GM18499 (cell line): ENCODE data around the gene PRAMEF4.
"Not testable (repeated sequence)": the region's sequence is repeated elsewhere in the genome, so short reads cannot be mapped to it uniquely, and the experiment has no call there.

ENCODE experiments used
- ATAC-seq: cut with Tn5 transposase; IDR thresholded peaks from one replicate; pipeline ENCODE4 v1.9.1; 2021; ENCODE audit warnings: moderate number of reproducible peaks; ENCODE audit not compliant: insufficient read depth, unreplicated experiment

PRAMEF4 gene

GRCh38 chr1:12886101-12886500 lies at the start of gene PRAMEF4:
Gene PRAMEF4, minus strand, starts transcription at chr1:12886201. Its CDS starts 2,807 bp downstream, at chr1:12883394.
- not testable (repeated sequence) for ATAC-seq

GRCh38 chr1:12924368-12924767 lies 38.4 kb upstream of the PRAMEF4 start:
- not testable (repeated sequence) for ATAC-seq

- ATAC-seq = not testable (repeated sequence)
These were observed 35.7 kb upstream of the PRAMEF4 start for GRCh38 chr1:12921749-12922148.

- ATAC-seq = not testable (repeated sequence)
These were observed 30.3 kb upstream of the PRAMEF4 start, which contains the start of gene PRAMEF7 for GRCh38 chr1:12916310-12916709. Gene PRAMEF7, plus strand, starts transcription at chr1:12916610. Its CDS starts 1,083 bp downstream, at chr1:12917693.

- ATAC-seq = not testable (repeated sequence)
These were observed 18.0 kb upstream of the PRAMEF4 start for GRCh38 chr1:12903793-12904572.

- ATAC-seq = not testable (repeated sequence)
These were observed 13.2 kb upstream of the PRAMEF4 start for GRCh38 chr1:12899186-12899585.

GRCh38 chr1:12898170-12898569 lies 12.2 kb upstream of the PRAMEF4 start, which contains the start of gene PRAMEF10:
Gene PRAMEF10, minus strand, starts transcription at chr1:12898270. Its CDS starts 2,423 bp downstream, at chr1:12895847.
- not testable (repeated sequence) for ATAC-seq

GRCh38 chr1:12878453-12878852 lies 7.5 kb downstream of the PRAMEF4 start:
- not testable (repeated sequence) for ATAC-seq

GRCh38 chr1:12863131-12863880 lies 22.7 kb downstream of the PRAMEF4 start:
- not testable (repeated sequence) for ATAC-seq

DNA sequence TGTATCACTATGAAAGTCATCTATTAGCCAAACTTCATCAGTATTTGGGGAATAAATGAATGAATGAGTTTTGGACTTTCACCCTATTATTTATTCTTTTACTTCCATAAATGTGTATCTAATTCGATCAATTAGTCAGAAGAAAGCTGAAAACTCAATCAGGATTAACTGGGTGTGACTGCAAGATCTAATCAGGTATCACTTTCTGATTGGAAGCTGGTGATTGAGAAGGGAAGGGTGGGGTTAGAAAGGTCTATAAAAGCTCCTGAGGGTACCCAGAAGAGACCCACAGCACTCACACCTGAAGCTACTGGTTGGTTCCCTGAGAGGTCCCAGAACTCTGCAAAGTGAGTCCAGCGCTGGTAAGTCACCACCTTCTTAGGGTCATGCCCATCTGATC lies 29.2 kb downstream of the PRAMEF4 start, which contains the start of gene PRAMEF2:
Gene PRAMEF2, plus strand, starts transcription at position 301 of the 400 bp plus-strand sequence. CDS start 1,924 bp downstream, outside the sequence.
- not testable (repeated sequence) for ATAC-seq

GRCh38 chr1:12851779-12852178 lies 34.2 kb downstream of the PRAMEF4 start:
- no peak for ATAC-seq

GRCh38 chr1:12848620-12849019 lies 37.4 kb downstream of the PRAMEF4 start, which contains the start of gene HNRNPCL1:
Gene HNRNPCL1, minus strand, starts transcription at chr1:12848720. Its CDS starts 431 bp downstream, at chr1:12848289.
- ATAC-seq = not testable (repeated sequence)

GRCh38 chr1:12833251-12833650 lies 52.8 kb downstream of the PRAMEF4 start:
- ATAC-seq = not testable (repeated sequence)

GRCh38 chr1:12831310-12831709 lies 54.7 kb downstream of the PRAMEF4 start, which contains the start of gene PRAMEF11:
Gene PRAMEF11, minus strand, starts transcription at chr1:12831410. Its CDS starts 2,621 bp downstream, at chr1:12828789.
- ATAC-seq = not testable (repeated sequence)
